ENCODE measurements around the gene CD96.
"Not testable (repeated sequence)": the region's sequence is repeated elsewhere in the genome, so short reads cannot be mapped to it uniquely, and the experiment has no call there.

CD96 gene

DNA sequence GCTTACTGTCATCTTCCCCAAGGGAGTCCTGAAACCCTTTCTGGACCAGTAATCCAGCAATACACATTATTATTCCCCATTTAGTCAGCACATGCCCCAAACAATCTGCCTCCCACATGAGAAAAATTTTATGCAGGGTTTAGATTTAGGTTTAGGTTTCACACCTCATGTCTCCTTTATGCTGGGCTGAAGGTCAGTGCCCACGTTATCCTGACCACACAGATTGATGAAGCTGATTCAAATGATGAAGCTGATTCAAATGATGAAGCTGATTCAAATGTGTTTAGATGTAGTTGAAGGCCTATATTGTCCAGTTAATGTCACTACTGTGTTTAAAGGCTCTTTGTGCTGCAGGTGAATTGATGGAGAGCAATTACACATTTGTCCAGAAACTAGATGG lies 71.3 kb downstream of the CD96 start:
- Histone ChIP-seq H3K9ac (ENCODE audit: low read depth, low read length) (no peak overlapping the region), H3K4me3 (ENCODE audit: low read depth, low read length) (no peak overlapping the region), H3K9me3 (ENCODE audit: control insufficient read depth, insufficient read depth, low read length) (no peaks in the 10 kb centered on the region), H3K36me3 (ENCODE audit: control insufficient read depth, insufficient read depth, low read length) (no peaks in the 10 kb centered on the region), H3K27me3 (ENCODE audit: control insufficient read depth, insufficient read depth, low read length) (no peaks in the 10 kb centered on the region), H3K4me1 (ENCODE audit: control insufficient read depth, insufficient read depth, low read length) (no peaks in the 10 kb centered on the region)

- Histone ChIP-seq H3K4me3 (ENCODE audit: low read depth, low read length) (no peak overlapping the region), H3K27me3 (ENCODE audit: control insufficient read depth, insufficient read depth, low read length) (no peaks in the 10 kb centered on the region), H3K9ac (ENCODE audit: low read depth, low read length) (no peak overlapping the region), H3K9me3 (ENCODE audit: control insufficient read depth, insufficient read depth, low read length) (no peaks in the 10 kb centered on the region), H3K4me1 (ENCODE audit: control insufficient read depth, insufficient read depth, low read length) (no peaks in the 10 kb centered on the region), H3K36me3 (ENCODE audit: control insufficient read depth, insufficient read depth, low read length) (no peaks in the 10 kb centered on the region)
These were observed 73.9 kb downstream of the CD96 start for GRCh38 chr3:111615880-111616279.

GRCh38 chr3:111616417-111617105 lies 74.6 kb downstream of the CD96 start:
- Histone ChIP-seq H3K4me3 (ENCODE audit: low read depth, low read length) (no peak overlapping the region), H3K9me3 (ENCODE audit: control insufficient read depth, insufficient read depth, low read length) (no peaks in the 10 kb centered on the region), H3K4me1 (ENCODE audit: control insufficient read depth, insufficient read depth, low read length) (no peaks in the 10 kb centered on the region), H3K36me3 (ENCODE audit: control insufficient read depth, insufficient read depth, low read length) (no peaks in the 10 kb centered on the region), H3K9ac (ENCODE audit: low read depth, low read length) (no peak overlapping the region), H3K27me3 (ENCODE audit: control insufficient read depth, insufficient read depth, low read length) (no peaks in the 10 kb centered on the region)

DNA sequence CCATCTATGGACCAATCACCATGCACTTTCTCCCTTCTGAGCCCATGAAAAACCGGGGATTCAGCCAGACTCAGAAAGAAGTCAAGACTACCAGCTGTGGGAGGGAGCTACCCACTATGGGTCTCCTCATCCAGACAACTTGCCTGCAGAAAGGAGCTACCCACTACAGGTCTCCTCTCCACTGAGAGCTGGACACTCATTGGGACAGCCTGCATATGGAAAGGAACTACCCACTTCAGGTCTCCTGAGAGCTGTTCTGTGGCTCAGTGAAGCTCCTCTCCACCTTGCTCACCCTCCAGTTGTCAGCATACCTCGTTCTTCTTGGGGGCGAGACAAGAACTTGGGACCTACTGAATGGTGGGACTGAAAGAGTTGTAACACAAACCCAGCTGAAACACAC lies 75.4 kb downstream of the CD96 start:
- Histone ChIP-seq H3K4me3 (ENCODE audit: low read depth, low read length) (no peak overlapping the region), H3K4me1 (ENCODE audit: control insufficient read depth, insufficient read depth, low read length) (no peaks in the 10 kb centered on the region), H3K9me3 (ENCODE audit: control insufficient read depth, insufficient read depth, low read length) (no peaks in the 10 kb centered on the region), H3K9ac (ENCODE audit: low read depth, low read length) (no peak overlapping the region), H3K36me3 (ENCODE audit: control insufficient read depth, insufficient read depth, low read length) (no peaks in the 10 kb centered on the region), H3K27me3 (ENCODE audit: control insufficient read depth, insufficient read depth, low read length) (no peaks in the 10 kb centered on the region)

- no peaks in the 10 kb centered on the region for H3K27me3 ChIP-seq (ENCODE audit: control insufficient read depth, insufficient read depth, low read length)
- no peaks in the 10 kb centered on the region for H3K36me3 ChIP-seq (ENCODE audit: control insufficient read depth, insufficient read depth, low read length)
- H3K4me1 ChIP-seq (ENCODE audit: control insufficient read depth, insufficient read depth, low read length), result no peaks in the 10 kb centered on the region
- H3K9ac ChIP-seq (ENCODE audit: low read depth, low read length), result no peak overlapping the region
- no peak overlapping the region for H3K4me3 ChIP-seq (ENCODE audit: low read depth, low read length)
- no peaks in the 10 kb centered on the region for H3K9me3 ChIP-seq (ENCODE audit: control insufficient read depth, insufficient read depth, low read length)
These were observed 76.1 kb downstream of the CD96 start for GRCh38 chr3:111617912-111618601.

DNA sequence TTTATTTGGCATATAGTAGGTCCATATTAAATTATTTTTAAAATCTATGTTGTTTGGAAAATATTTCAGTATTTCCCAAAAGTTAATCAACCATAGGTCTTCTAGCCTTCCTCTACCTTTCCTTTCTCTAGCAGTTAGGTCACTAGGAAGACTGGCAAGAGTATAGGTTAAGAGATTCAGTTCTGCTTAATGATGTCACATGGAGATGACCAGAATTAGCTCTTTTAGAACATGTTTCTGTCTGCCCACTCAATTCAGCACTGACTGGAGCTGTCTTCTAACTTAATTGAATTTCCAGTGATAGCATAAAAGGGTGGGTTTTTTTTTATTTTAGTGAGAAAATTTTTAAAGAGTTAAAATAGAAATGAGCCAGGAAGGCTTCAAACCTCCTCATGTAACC lies 76.9 kb downstream of the CD96 start:
- no peak overlapping the region for H3K4me3 ChIP-seq (ENCODE audit: low read depth, low read length)
- H3K4me1 ChIP-seq (ENCODE audit: control insufficient read depth, insufficient read depth, low read length), result no peaks in the 10 kb centered on the region
- no peaks in the 10 kb centered on the region for H3K36me3 ChIP-seq (ENCODE audit: control insufficient read depth, insufficient read depth, low read length)
- no peak overlapping the region for H3K9ac ChIP-seq (ENCODE audit: low read depth, low read length)
- H3K27me3 ChIP-seq (ENCODE audit: control insufficient read depth, insufficient read depth, low read length), result no peaks in the 10 kb centered on the region
- H3K9me3 ChIP-seq (ENCODE audit: control insufficient read depth, insufficient read depth, low read length), result no peaks in the 10 kb centered on the region

DNA sequence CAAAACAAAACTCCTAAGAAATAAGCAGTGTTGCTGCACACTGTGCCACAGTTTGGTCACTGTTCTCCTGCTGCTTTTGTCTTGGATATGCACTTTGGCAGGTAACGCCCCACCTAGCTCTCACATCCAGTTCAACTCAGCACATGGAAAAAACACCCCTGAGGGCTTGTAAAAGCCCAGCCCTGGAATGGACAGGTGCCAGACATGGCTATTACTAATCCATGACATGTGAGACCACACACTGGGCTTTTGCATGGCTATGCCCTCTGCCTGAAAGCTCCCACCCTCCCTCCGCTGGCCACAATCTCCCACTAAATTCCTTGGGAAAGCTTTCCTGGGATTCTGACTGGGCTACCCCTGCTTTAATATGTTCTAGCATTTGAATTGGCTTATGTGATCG lies 77.8 kb downstream of the CD96 start:
- no peak overlapping the region for H3K4me3 ChIP-seq (ENCODE audit: low read depth, low read length)
- H3K9ac ChIP-seq (ENCODE audit: low read depth, low read length), result no peak overlapping the region
- no peaks in the 10 kb centered on the region for H3K9me3 ChIP-seq (ENCODE audit: control insufficient read depth, insufficient read depth, low read length)
- H3K27me3 ChIP-seq (ENCODE audit: control insufficient read depth, insufficient read depth, low read length), result no peaks in the 10 kb centered on the region
- H3K4me1 ChIP-seq (ENCODE audit: control insufficient read depth, insufficient read depth, low read length), result no peaks in the 10 kb centered on the region
- no peaks in the 10 kb centered on the region for H3K36me3 ChIP-seq (ENCODE audit: control insufficient read depth, insufficient read depth, low read length)

DNA sequence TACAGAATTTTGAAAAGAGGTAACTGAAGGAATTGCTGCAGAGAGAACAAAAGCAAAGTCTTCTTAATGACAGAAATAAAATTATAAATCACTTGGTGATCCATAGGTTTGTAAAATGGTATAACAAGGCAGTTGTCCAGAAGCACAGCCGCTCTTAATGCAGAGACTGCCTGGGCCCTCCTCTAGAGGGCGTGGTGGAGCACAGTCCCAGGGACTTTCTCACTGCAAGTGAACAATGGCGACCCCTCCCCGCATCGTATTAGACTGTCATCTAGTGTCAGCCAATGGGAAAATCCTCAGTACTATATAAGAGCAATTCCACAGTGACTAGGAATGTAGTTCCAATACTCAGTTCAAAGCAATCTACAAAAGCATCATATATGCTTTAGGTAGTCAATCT lies 79.5 kb downstream of the CD96 start:
- Histone ChIP-seq H3K4me3 (ENCODE audit: low read depth, low read length) (no peak overlapping the region), H3K4me1 (ENCODE audit: control insufficient read depth, insufficient read depth, low read length) (no peaks in the 10 kb centered on the region), H3K27me3 (ENCODE audit: control insufficient read depth, insufficient read depth, low read length) (no peaks in the 10 kb centered on the region), H3K9me3 (ENCODE audit: control insufficient read depth, insufficient read depth, low read length) (no peaks in the 10 kb centered on the region), H3K36me3 (ENCODE audit: control insufficient read depth, insufficient read depth, low read length) (no peaks in the 10 kb centered on the region), H3K9ac (ENCODE audit: low read depth, low read length) (no peak overlapping the region)

DNA sequence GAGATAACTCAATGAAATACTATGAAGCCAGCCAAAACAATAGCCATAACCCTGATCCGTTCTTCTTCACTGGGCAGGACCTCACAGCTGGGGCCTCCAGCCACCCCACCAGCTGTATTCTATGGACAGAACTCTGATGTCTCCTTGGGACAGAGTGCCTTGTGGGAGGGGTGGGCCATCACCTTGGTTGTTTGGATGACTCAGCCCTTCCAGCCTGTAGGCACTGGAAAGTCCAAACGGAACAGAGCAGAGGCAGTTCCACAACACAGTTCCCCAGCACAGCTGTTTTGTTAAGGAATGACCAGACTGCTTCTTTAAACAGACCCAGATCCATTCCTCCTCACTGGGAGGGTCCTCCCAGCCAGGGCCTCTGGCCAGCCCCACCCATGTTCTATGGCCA lies 85.1 kb downstream of the CD96 start:
- Histone ChIP-seq H3K9ac (ENCODE audit: low read depth, low read length) (no peak overlapping the region), H3K4me1 (ENCODE audit: control insufficient read depth, insufficient read depth, low read length) (no peaks in the 10 kb centered on the region)

DNA sequence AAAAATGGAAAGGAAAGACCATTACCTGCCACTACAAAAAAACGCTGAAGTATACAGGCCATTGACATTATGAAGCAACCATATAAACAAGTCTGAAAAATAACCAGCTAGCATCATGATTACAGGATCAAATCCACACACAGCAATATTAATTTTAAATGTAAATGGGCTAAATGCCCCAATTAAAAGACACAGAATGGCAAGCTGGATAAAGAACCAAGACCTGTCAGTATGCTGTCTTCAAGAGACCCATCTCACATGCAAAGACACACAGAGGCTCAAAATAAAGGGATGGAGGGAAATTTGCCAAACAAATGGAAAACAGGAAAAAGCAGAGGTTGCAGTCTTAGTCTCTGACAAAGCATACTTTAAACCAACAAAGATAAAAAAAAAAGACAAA lies 87.0 kb downstream of the CD96 start:
- H3K4me1 ChIP-seq (ENCODE audit: control insufficient read depth, insufficient read depth, low read length), result not testable (repeated sequence)

More for the DNA sequence above, 85.1 kb downstream of the CD96 start:
- H3K36me3 ChIP-seq (ENCODE audit: control insufficient read depth, insufficient read depth, low read length), result no peaks in the 10 kb centered on the region
- H3K4me3 ChIP-seq (ENCODE audit: low read depth, low read length), result no peak overlapping the region
- no peaks in the 10 kb centered on the region for H3K9me3 ChIP-seq (ENCODE audit: control insufficient read depth, insufficient read depth, low read length)
- H3K27me3 ChIP-seq (ENCODE audit: control insufficient read depth, insufficient read depth, low read length), result no peaks in the 10 kb centered on the region

GRCh38 chr3:111630638-111631037 lies 88.6 kb downstream of the CD96 start:
- not testable (repeated sequence) for H3K9me3 ChIP-seq (ENCODE audit: control insufficient read depth, insufficient read depth, low read length)

More for the DNA sequence above, 87.0 kb downstream of the CD96 start:
- H3K9ac ChIP-seq (ENCODE audit: low read depth, low read length); H3K36me3 ChIP-seq (ENCODE audit: control insufficient read depth, insufficient read depth, low read length); H3K4me3 ChIP-seq (ENCODE audit: low read depth, low read length); H3K27me3 ChIP-seq (ENCODE audit: control insufficient read depth, insufficient read depth, low read length); H3K9me3 ChIP-seq (ENCODE audit: control insufficient read depth, insufficient read depth, low read length): not testable (repeated sequence)

DNA sequence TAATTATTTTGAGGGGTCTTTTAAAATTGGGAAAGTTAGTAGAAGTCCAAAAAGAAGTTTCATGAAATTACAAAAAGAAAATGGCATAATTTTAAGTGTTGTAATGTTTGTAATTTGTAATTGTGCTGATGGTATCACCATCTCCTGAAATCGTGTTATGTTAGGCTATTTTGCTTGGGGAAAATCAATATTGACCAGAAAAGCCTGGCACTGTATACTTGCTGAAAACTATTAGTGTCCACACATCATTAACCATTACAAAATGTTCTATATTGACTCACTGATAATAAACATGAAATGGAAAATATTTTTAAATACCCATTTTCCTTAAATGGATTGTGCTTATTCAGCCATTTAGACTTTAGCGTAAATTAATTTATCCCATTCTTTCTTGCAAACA lies 93.4 kb downstream of the CD96 start:
- Histone ChIP-seq H3K27me3 (ENCODE audit: control insufficient read depth, insufficient read depth, low read length) (no peaks in the 10 kb centered on the region), H3K36me3 (ENCODE audit: control insufficient read depth, insufficient read depth, low read length) (no peaks in the 10 kb centered on the region), H3K9me3 (ENCODE audit: control insufficient read depth, insufficient read depth, low read length) (no peaks in the 10 kb centered on the region), H3K4me1 (ENCODE audit: control insufficient read depth, insufficient read depth, low read length) (no peaks in the 10 kb centered on the region), H3K9ac (ENCODE audit: low read depth, low read length) (no peak overlapping the region), H3K4me3 (ENCODE audit: low read depth, low read length) (no peak overlapping the region)

More at GRCh38 chr3:111630638-111631037, 88.6 kb downstream of the CD96 start:
- H3K4me3 ChIP-seq (ENCODE audit: low read depth, low read length); H3K9ac ChIP-seq (ENCODE audit: low read depth, low read length); H3K27me3 ChIP-seq (ENCODE audit: control insufficient read depth, insufficient read depth, low read length); H3K4me1 ChIP-seq (ENCODE audit: control insufficient read depth, insufficient read depth, low read length); H3K36me3 ChIP-seq (ENCODE audit: control insufficient read depth, insufficient read depth, low read length): not testable (repeated sequence)

Data from iPS-15b (cell line).